GM18951 (cell line): ENCODE results near the gene ARID4B.
"Not testable (repeated sequence)": the region's sequence is repeated elsewhere in the genome, so short reads cannot be mapped to it uniquely, and the experiment has no call there.

Source experiments
- POLR2A ChIP-seq: IDR thresholded peaks from 4 replicates; pipeline ENCODE4 v1.6.1; 2011; ENCODE audit warnings: mild to moderate bottlenecking; ENCODE audit not compliant: insufficient read length, insufficient read depth; ENCODE audit errors: extremely low read depth
- in situ Hi-C: fragments of 300-500 bp; cut with MboI; formaldehyde crosslinking; loops from one replicate; pipeline ENCODE4 v1.12.0; 2022; ENCODE audit warnings: low sequenced_read_pairs, mixed read lengths, inconsistent platforms; ENCODE audit not compliant: unreplicated experiment

Gene ARID4B

GRCh38 chr1:235298758-235299157 is 29.2 kb downstream of the ARID4B start:
- in situ Hi-C loops: no loop called here
- no peak for TF ChIP-seq POLR2A

- in situ Hi-C loops: no loop called here
- no peak for TF ChIP-seq POLR2A
These were observed 30.4 kb downstream of the ARID4B start for GRCh38 chr1:235297579-235297978.

GRCh38 chr1:235296729-235297128 is 31.2 kb downstream of the ARID4B start:
- in situ Hi-C loops: no loop called here
- no peak for TF ChIP-seq POLR2A

- in situ Hi-C loops: no loop called here
- TF ChIP-seq POLR2A: no peak
These were observed 32.1 kb downstream of the ARID4B start for GRCh38 chr1:235295902-235296350.

- in situ Hi-C loops: no loop called here
- no peak for TF ChIP-seq POLR2A
These were observed 34.5 kb downstream of the ARID4B start for GRCh38 chr1:235293322-235293942.

GRCh38 chr1:235292790-235293189 is 35.2 kb downstream of the ARID4B start:
- in situ Hi-C loops: no loop called here
- TF ChIP-seq POLR2A: no peak

- in situ Hi-C loops: no loop called here
- TF ChIP-seq POLR2A: no peak
These were observed 36.3 kb downstream of the ARID4B start for GRCh38 chr1:235291599-235292091.

GRCh38 chr1:235290740-235291502 is 37.1 kb downstream of the ARID4B start:
- in situ Hi-C loops: no loop called here
- no peak for TF ChIP-seq POLR2A

GRCh38 chr1:235289859-235290739 is 37.9 kb downstream of the ARID4B start:
- no peak for TF ChIP-seq POLR2A

GRCh38 chr1:235287208-235287882 is 40.6 kb downstream of the ARID4B start:
- in situ Hi-C loops: no loop called here
- TF ChIP-seq POLR2A: no peak

More at GRCh38 chr1:235289859-235290739, 37.9 kb downstream of the ARID4B start:
- in situ Hi-C loops: no loop called here

- in situ Hi-C loops: no loop called here
- TF ChIP-seq POLR2A: no peak
These were observed 41.3 kb downstream of the ARID4B start for GRCh38 chr1:235286667-235287066.

- no peak for TF ChIP-seq POLR2A
- in situ Hi-C loops: no loop called here
These were observed 43.7 kb downstream of the ARID4B start for GRCh38 chr1:235284231-235284769.

GRCh38 chr1:235283636-235284035 is 44.3 kb downstream of the ARID4B start:
- in situ Hi-C loops: not testable (repeated sequence)
